ENCODE data around the gene CDRT15L2.
"Not testable (repeated sequence)": the region's sequence is repeated elsewhere in the genome, so short reads cannot be mapped to it uniquely, and the experiment has no call there.

Gene CDRT15L2

DNA sequence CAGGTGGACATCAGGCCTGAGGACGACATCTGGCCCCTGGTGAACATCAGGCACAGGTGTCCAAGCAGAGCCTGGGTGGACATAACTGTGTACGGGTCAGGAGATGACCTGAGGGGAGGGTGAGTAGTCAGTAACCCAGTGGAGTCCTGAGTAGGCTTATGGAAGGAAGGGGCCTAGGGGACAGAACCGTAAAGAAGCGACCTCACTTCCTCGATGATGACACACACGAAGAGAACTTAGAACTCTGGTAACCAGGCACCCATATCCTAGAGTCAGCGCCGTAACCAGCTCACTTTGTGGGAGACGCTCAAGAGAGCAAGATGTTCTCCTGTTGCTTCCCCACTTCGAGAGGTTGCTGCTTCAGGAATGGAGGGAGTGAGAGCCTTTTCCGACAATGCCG lies at the start of gene CDRT15L2:
Gene CDRT15L2 (plus strand): TSS at position 301 of the 400 bp plus-strand sequence. CDS start 20 bp downstream, at position 321.
- DNase-seq, result not testable (repeated sequence)

GRCh38 chr17:20530104-20530503 lies 49.4 kb upstream of the CDRT15L2 start:
- DNase-seq, result not testable (repeated sequence)

GRCh38 chr17:20532544-20533090 lies 46.9 kb upstream of the CDRT15L2 start:
- not testable (repeated sequence) for DNase-seq

- not testable (repeated sequence) for DNase-seq
Measured at GRCh38 chr17:20533206-20533605, 46.3 kb upstream of the CDRT15L2 start.

- not testable (repeated sequence) for DNase-seq
Measured at GRCh38 chr17:20534711-20535550, 44.6 kb upstream of the CDRT15L2 start.

- not testable (repeated sequence) for DNase-seq
Measured at GRCh38 chr17:20540414-20540813, 39.1 kb upstream of the CDRT15L2 start.

GRCh38 chr17:20540865-20541264 lies 38.7 kb upstream of the CDRT15L2 start:
- not testable (repeated sequence) for DNase-seq

GRCh38 chr17:20541853-20542546 lies 37.5 kb upstream of the CDRT15L2 start:
- DNase-seq, result not testable (repeated sequence)

DNA sequence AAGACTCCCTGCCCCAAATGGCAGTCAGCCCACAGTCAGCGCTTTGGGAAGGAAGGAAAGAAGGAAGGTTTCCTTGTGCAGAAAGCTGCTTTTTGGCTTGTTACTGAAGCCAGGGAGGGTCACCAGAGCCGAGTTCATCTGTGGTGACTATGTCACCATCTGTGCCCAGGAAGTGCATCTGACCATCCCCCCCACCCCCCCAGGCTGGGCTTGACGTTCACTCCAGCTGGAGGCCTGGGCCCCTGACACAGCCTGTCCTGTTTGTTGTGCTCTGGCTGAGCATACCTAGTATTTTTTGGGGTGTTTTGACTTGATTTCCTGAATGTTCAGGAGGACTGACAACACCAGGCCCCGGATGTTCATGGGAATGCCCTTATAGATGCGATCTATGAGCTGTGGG lies 31.6 kb upstream of the CDRT15L2 start:
- DNase-seq, result not testable (repeated sequence)

DNA sequence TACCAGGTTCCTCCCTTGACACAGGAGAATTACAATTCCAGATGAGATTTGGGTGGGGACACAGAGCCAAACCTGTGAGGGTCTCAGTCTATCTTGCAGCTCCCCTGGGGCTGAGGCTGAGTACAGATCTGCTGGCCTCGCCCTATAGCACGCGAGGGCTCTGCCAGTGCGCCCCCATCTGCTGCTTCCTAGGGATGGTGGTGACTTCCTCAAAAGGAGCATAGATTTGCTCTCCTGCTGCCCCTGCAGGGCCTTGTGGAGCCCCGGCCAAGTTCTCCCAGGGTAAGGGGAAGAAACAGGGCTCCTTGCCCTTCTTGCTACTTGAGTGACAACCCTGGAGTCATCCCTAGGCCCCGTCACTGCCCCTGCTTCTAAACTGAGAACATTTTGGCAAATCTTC lies 26.6 kb upstream of the CDRT15L2 start:
- DNase-seq, result not testable (repeated sequence)

DNA sequence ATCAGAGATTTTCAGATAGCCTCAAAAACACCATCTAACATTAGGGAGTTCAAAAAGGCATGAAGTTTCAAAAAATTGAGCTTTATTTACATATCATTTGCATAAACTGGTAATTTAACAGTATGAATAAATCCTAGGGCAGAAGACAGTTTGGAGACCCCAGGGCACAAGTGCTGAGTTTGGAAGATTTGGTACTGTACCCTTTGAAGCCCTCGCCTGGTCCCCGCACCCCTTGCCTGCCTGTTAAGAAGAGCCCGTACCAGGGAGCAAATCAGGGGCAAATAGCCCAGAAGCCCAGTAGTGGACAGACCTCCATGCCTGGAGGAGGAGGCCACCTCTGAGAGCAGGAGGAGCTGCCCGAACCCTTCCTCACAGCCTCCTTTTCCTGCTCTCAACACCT lies 24.8 kb upstream of the CDRT15L2 start:
- DNase-seq, result not testable (repeated sequence)

GRCh38 chr17:20555135-20556010 lies 24.2 kb upstream of the CDRT15L2 start:
- not testable (repeated sequence) for DNase-seq

GRCh38 chr17:20558096-20558495 lies 21.4 kb upstream of the CDRT15L2 start:
- not testable (repeated sequence) for DNase-seq

DNA sequence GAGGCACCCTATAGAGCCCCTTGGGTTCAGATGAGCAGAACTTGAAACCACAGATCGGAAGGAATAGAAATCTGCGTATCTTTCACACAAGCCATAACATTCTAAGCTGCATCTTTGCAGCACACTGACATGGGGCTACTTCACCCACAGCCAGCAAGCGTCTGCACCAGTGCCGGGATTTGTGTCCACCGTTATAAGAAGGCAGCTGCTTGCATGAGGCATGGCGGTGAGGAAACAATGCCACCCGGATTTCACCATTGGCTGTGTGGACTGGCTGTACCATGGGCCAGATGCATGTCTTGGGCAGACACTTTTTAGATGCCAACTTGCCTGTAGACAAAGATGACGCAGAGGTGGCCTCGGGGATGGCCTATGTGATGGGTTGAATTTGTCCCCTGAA lies 20.5 kb upstream of the CDRT15L2 start:
- not testable (repeated sequence) for DNase-seq

DNA sequence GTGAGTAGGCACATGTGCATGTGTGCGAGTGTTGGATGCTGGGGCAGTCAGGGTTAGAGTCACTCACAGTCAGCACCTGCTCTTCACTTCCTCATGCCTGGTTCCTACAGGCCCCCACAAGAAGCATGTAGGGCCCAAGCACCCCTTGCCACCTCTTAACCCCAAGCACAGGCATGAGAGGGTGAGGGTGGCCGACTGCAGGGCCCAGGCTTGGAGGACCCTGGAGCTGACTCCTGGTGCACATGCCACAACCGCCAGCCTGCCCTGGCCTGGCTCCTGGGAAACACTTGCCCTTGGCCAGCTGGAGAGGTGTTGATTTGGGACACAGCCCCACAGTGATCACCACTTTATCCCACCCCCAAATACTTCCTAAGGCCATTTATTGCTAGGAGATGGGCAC lies 16.9 kb upstream of the CDRT15L2 start:
- DNase-seq, result no peak

DNA sequence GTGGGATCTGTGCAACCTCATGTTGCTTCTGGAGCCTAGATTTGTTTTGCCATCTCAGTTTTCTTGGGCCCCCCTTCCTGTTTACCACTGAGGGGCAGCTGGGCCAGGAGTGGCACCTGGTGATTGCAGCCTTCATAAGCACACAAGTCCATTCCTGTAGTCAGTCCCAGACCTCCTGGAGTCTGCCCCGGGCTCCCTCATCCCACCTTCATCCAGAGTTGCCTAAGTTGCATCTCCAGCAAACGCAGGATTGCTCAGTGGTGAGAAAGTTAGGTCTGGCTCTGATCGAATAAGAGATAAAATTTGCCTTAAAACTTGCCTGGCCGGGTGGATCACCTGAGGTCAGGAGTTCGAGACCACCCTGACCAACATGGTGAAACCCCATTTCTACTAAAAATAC lies 14.3 kb upstream of the CDRT15L2 start:
- not testable (repeated sequence) for DNase-seq

DNA sequence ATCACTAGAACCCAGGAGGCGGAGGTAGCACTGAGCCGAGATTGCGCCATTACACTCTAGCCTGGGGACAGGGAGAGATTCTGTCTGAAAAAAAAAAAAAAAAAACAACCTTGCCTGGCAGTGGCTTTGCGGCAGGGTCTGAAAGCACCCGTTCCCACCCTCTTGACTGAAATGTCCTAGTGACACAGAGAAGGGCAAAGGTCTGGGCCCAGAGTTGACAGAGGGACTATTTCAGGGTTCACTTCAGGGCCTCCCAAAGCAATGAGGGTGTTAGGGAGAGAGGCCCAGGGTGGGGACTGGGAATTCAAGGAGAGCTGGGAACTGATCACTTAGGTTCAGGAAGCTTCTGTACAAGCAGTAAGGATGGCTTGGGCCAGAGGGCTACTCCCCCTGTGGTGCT lies 13.8 kb upstream of the CDRT15L2 start:
- no peak for DNase-seq

DNA sequence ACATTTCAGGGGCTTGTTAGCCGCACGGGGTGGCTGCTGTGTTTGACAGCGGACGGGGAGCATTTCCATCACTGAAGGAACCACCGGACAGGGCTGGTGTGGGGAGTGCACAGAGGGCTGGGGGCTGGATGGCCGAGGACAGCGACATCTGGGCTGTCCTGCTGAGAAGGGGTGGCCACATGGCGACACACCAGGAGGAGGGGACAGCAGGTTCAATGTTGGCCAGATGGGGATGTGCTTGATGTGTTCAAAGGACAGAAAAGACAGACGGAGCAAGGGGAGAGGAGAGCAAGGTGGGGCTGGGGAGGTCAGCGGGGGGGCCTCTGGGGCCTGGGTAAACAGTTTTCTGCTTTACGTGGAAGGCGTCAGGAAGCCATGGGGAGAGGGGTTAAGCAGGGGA lies 12.8 kb upstream of the CDRT15L2 start:
- DNase-seq, result not testable (repeated sequence)

GRCh38 chr17:20567421-20567820 lies 12.1 kb upstream of the CDRT15L2 start:
- DNase-seq, result not testable (repeated sequence)

DNA sequence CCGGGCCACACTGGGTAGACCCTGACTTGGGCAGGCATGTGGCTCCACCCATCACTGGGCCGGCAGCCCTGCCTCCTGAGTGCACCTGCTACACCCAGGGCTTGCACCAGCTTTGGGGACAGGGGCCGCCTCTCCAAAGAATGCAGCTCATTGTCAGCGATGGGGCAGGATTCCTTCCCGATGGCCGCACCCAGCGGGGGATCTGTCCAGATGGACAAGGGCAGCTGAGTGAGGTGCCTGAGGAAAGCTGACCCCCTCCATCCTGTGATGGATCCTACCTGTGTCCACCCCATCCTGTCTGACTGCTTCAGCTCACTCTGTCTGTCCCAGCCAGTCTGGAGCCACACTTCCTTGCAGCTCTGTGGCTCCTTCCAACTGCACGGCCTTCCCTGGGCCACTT lies 10.9 kb upstream of the CDRT15L2 start:
- DNase-seq, result not testable (repeated sequence)

DNA sequence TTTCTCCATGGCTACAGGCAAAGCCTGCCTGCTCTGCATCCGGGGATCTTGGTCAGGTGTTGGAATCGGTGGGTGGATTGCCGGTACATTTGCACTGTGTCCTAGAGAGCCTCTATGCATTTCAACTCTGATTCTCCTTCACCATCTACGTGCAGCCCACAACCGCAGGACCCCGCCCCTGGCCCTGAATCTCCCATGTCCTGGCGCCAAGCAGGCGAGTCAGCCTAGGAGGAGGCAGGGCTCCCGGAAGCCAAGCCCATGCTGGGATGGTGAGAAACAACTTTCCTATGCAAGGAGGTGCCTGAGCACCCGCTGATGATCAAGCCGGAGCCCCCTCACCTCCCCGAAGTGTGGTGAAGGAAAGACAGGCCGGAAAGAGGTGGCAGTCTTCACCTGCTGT lies 7.9 kb upstream of the CDRT15L2 start:
- DNase-seq, result not testable (repeated sequence)

DNA sequence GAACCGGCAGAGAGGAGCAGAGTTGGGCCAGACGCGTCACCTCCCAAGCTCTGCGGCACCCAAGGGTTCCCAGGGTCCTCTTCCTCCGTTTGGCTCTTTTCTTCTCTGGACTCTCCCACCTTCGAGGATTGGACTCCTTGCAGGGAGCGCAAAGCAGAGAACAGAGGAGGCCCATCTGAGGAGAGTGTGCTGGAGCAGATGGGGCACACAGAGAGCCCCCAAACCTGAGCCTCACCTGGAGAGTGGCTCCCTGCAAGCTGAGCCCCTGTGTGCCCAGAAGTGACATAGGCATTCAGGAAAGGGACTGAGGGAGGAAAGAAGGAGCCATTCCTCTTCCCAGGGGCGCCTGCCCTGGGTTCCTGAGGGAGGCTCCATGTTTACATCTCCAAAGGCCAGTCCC lies 6.3 kb upstream of the CDRT15L2 start:
- not testable (repeated sequence) for DNase-seq

- not testable (repeated sequence) for DNase-seq
Measured at GRCh38 chr17:20575071-20575470, 4.5 kb upstream of the CDRT15L2 start.

All from NCI-H1092 treated with DMSO at 0.1 percent for 48 hours (cell line).